ENCODE measurements around the gene DGKB.

DGKB gene

GRCh38 chr7:14688208-14688607 lies 214.3 kb downstream of the DGKB start:
- no peak for DNase-seq (ENCODE audit: low spot score)
- no peak for TF ChIP-seq CTCF (IDR thresholded peaks at IDR 0.05; ENCODE audit: extremely low read depth, missing control alignments)

- no peak for DNase-seq (ENCODE audit: low spot score)
- TF ChIP-seq CTCF (IDR thresholded peaks at IDR 0.05; ENCODE audit: extremely low read depth, missing control alignments): no peak
These were observed 214.8 kb downstream of the DGKB start for GRCh38 chr7:14687777-14688176.

GRCh38 chr7:14687241-14687640 lies 215.3 kb downstream of the DGKB start:
- no peak for DNase-seq (ENCODE audit: low spot score)
- TF ChIP-seq CTCF (IDR thresholded peaks at IDR 0.05; ENCODE audit: extremely low read depth, missing control alignments): no peak

- TF ChIP-seq CTCF (IDR thresholded peaks at IDR 0.05; ENCODE audit: extremely low read depth, missing control alignments): no peak
- no peak for DNase-seq (ENCODE audit: low spot score)
These were observed 217.4 kb downstream of the DGKB start for GRCh38 chr7:14685167-14685566.

GRCh38 chr7:14682910-14683465 lies 219.6 kb downstream of the DGKB start:
- DNase-seq (ENCODE audit: low spot score): no peak
- TF ChIP-seq CTCF (IDR thresholded peaks at IDR 0.05; ENCODE audit: extremely low read depth, missing control alignments): no peak

- no peak for TF ChIP-seq CTCF (IDR thresholded peaks at IDR 0.05; ENCODE audit: extremely low read depth, missing control alignments)
- DNase-seq (ENCODE audit: low spot score): no peak
These were observed 225.7 kb downstream of the DGKB start for GRCh38 chr7:14676896-14677295.

GRCh38 chr7:14673202-14673601 lies 229.3 kb downstream of the DGKB start:
- TF ChIP-seq CTCF (IDR thresholded peaks at IDR 0.05; ENCODE audit: extremely low read depth, missing control alignments): no peak
- DNase-seq (ENCODE audit: low spot score): no peak

Data from GM20000 (cell line).